Measurements from ENCODE around the gene CEP192.

DNA sequence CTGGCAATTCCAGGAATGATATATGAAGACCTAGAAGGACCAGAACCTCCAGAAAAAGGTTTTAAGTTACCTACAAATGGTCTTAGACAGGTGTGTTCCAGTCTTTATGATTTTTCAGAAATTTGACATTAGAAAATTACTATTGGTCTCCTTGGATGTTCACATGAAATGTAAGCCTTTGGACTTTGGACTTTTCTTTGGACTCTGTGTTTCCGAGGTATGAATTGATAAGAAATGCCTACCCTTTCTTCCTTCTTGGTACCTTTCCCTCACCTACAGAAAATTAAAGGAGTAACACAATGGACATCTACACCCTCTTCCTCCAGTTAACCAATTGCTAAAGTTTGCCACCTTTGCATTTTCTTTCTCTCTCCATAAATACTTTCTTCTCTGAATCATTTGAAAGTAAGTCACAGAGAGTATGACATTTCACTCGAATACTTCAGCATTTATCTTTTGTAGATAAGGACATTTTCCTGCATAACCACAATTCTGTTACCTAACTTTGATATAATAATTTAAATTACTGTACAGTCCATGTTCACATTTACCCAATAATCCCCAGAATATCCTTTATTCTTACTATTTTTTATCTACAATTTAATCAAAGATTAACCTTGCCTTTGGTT lies 26.2 kb downstream of the CEP192 start:
- TF ChIP-seq, protein P1, sequence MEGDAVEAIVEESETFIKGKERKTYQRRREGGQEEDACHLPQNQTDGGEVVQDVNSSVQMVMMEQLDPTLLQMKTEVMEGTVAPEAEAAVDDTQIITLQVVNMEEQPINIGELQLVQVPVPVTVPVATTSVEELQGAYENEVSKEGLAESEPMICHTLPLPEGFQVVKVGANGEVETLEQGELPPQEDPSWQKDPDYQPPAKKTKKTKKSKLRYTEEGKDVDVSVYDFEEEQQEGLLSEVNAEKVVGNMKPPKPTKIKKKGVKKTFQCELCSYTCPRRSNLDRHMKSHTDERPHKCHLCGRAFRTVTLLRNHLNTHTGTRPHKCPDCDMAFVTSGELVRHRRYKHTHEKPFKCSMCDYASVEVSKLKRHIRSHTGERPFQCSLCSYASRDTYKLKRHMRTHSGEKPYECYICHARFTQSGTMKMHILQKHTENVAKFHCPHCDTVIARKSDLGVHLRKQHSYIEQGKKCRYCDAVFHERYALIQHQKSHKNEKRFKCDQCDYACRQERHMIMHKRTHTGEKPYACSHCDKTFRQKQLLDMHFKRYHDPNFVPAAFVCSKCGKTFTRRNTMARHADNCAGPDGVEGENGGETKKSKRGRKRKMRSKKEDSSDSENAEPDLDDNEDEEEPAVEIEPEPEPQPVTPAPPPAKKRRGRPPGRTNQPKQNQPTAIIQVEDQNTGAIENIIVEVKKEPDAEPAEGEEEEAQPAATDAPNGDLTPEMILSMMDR (conservative IDR thresholded peaks at IDR 0.05; ENCODE audit: low read length) = no peak
- TF ChIP-seq EZH2phosphoT487 (IDR thresholded peaks at IDR 0.05; ENCODE audit: borderline replicate concordance) = no peak
